CD4-positive, alpha-beta T cell treated with Interleukin-15 for 1 hour (primary cell): Measurements from ENCODE around the gene ATXN7.

Source experiments
- DNase-seq: peaks from one replicate; pipeline ENCODE4 v3.0.0-alpha.2; 2020

Gene ATXN7, protein sequence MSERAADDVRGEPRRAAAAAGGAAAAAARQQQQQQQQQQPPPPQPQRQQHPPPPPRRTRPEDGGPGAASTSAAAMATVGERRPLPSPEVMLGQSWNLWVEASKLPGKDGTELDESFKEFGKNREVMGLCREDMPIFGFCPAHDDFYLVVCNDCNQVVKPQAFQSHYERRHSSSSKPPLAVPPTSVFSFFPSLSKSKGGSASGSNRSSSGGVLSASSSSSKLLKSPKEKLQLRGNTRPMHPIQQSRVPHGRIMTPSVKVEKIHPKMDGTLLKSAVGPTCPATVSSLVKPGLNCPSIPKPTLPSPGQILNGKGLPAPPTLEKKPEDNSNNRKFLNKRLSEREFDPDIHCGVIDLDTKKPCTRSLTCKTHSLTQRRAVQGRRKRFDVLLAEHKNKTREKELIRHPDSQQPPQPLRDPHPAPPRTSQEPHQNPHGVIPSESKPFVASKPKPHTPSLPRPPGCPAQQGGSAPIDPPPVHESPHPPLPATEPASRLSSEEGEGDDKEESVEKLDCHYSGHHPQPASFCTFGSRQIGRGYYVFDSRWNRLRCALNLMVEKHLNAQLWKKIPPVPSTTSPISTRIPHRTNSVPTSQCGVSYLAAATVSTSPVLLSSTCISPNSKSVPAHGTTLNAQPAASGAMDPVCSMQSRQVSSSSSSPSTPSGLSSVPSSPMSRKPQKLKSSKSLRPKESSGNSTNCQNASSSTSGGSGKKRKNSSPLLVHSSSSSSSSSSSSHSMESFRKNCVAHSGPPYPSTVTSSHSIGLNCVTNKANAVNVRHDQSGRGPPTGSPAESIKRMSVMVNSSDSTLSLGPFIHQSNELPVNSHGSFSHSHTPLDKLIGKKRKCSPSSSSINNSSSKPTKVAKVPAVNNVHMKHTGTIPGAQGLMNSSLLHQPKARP

DNA sequence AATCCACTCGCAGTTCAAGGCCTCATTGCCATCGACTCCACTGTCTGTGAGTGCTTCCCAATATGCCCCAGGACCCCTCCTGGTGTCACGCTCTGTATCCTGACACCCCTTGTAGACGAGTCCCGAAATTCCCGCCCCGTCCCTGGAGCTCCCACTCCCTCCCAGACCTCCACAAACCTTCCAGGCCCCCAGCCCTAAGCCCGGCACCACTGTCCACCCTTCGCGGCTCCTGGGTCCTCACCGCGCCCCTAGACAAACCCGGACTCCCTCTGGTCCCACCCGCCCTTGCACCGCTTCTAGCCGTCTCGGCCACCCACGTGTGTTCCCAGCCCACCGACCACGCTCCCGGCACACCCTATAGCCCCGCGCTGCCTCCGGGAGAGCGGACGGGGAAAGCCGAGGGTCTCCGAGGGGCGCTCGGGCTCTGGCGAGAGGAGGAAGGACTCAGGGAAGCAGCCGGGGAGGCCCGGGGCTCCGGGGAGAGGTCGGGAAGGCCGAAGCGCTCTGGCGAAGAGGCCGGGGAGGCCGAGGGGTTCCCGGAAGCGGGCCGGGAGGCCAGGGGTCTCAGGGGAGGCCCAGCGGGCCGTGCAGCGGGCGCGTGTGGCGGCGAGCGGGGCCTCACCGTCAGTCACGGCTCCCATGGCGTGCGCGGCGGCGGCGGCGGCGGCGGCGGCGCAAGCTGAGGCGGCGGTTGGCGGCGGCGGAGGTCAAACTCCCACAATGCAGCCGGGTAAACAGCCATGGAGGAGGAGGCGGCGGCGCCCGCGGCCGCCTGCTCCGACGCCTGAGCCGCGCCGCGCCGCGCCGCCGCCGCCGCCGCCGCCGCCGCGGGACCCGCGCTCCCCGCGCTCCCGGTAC, at the start of gene ATXN7, which contains the start of gene THOC7:
ATXN7 (plus strand) TSS at position 718 of the 858 bp plus-strand sequence. CDS start 48,732 bp downstream, outside the sequence.
THOC7 (minus strand) TSS at position 656 of the 858 bp plus-strand sequence; CDS start at position 641, 15 bp downstream.
- peak; percentile 72 for DNase-seq

- no peak for DNase-seq
These were observed 49.4 kb upstream of the ATXN7 start for GRCh38 chr3:63814237-63814636.

DNA sequence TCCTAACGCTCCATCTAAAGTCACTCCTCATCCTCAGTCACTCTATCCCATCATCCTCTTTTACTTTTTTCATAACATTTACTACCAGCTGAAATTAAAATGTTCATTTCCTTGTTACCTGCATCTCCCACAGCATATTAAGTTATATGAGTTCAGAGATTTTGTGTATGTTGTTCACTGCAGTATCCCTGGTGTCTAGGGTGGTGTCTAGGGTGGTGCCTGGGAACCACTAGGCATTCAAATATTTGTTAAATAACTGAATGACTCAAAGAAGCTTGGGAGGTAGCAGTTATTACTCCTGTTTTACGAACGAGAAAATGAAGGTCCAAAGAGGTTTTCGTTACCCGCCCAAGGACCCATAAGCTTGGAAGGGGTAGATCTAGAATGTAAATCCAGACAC, 46.4 kb upstream of the ATXN7 start:
- no peak for DNase-seq

DNA sequence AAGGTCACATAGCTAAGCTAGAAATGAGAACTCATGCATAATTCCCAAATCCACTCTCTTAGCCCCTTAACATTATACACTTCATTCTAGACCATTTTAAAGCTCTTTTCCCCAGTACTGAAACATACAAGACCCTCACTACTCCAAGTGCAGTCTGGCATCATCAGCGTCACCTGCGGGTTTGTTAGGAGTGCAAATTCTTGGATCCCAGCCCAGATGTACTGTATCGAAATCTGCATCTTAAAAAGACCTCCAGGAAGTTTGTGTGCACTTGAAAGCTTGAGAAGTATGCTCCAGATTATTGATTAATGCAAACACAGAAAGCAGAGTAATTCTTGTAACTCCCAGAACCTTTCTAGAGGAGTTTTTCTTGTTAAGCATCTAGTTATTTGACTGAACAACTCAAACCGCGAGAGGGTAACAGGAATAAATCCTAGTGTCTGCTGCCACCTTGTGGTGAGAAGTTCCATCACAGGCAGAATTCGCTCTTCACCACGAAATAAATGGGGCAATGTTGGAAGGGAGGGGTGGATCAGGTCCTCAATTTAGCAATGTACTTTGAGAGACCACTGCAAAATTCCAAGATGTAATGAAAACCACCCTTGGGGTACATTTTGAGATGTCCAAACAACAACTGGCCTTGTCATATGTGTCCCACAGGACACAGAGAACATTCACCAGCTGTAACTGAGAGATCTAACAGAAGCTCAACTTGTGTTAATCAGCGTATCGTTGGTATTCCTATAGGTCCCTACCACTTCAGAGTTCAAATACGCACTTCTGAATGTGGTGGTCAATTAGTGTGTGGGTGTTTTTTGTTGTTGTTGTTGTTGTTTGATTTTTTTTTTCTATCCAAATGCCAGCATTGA, 45.2 kb upstream of the ATXN7 start:
- DNase-seq, result peak; percentile 41

- no peak for DNase-seq
These were observed 44.6 kb upstream of the ATXN7 start, which contains the start of gene C3orf49 for GRCh38 chr3:63819151-63819398. TSS of gene C3orf49 (plus strand) at chr3:63819299. CDS start at chr3:63819472, 173 bp downstream.

- DNase-seq, result no peak
These were observed 39.4 kb upstream of the ATXN7 start for GRCh38 chr3:63824309-63824708.

GRCh38 chr3:63830526-63830925, 33.1 kb upstream of the ATXN7 start:
- no peak for DNase-seq

GRCh38 chr3:63832395-63832794, 31.3 kb upstream of the ATXN7 start:
- DNase-seq, result no peak

DNA sequence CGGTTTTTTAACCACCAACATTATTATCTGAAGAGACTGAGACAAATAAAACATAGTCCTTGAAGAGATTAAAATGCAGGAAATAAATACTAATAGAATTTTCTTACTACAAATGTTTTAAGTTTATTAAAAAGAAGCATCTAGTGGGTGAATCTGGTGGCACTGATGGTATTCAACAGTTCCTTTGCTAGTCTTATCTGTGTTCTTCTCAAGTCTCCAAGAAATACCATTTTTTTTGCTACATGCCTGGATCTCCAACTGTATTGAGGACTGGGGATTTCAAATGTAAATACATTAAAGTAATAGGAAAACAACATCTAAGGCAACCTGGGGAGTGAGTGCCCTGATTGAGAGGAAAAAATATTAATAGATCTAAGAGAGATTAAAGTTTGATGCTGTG, 22.0 kb upstream of the ATXN7 start:
- DNase-seq, result no peak

DNA sequence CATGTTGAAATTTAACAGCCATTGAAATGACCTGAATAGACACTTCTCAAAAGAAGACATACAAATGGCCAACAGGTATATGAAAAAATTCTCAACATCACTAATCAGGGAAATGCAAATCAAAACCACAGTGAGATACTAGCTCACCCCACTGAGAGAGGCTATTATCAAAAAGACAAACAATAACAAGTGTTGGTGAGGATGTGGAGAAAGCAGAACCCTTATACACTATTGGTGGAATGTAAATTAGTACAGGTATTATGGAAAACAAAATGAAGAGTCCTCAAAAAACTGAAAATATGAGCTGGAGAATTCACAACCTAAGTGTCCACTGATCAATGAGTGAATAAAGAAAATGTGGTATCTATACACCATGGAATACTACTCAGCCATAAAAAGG, 21.5 kb upstream of the ATXN7 start:
- DNase-seq, result no peak

DNA sequence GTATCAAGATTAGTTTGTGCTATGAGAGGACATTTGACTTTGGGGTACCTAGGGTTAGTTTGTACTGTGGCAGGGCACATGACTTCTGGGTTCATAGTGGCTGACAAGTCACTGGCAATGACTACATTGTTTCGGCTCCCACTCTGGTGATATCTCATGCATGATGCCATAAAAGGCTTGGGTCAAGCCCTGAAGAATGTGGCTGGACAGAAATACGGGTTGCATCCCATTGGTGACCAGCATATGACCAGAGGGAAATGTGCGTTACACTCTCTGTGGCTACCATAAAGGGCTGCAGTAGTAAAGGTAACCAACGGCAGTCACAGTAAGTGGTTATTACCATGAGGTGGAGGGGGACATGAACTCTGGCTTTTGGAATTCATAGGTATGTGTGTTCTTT, 18.5 kb upstream of the ATXN7 start:
- DNase-seq, result no peak

DNA sequence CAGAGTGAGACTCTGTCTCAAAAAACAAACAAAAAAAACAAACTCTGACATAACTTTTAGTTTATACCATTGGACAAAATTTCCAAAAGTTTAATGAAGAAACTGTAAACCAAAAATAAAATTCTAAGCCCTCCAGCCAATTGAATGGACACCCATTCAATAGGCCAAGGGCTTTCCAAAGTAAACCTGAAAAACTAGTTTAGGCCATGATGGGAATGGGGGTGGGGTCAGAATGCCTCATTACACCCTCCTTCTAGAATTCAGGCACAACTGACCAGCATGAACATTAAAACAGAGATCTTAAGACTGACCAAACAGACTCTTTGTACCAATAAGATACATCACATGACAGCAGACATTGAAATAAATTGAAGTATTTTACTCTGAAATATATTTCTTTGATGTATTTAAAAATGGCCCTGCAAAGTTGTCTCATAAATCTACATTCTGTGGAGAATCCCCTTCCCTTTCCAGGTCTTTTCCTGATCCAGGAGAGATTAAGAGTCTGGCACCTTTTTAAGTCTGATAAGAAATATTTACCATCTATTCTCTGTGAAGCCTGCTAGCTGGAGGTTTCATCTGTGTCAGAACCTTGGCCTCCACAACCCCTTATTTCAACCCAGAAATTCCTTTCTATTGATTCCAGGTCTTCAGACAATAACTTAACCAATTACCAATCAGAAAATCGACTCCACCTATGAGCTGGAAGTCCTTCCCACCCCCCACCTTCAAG, 15.8 kb upstream of the ATXN7 start:
- DNase-seq, result no peak

GRCh38 chr3:63849175-63849574, 14.5 kb upstream of the ATXN7 start:
- no peak for DNase-seq

GRCh38 chr3:63851287-63851686, 12.4 kb upstream of the ATXN7 start:
- no peak for DNase-seq

- DNase-seq, result no peak
These were observed 10.6 kb upstream of the ATXN7 start for GRCh38 chr3:63853106-63853505.

DNA sequence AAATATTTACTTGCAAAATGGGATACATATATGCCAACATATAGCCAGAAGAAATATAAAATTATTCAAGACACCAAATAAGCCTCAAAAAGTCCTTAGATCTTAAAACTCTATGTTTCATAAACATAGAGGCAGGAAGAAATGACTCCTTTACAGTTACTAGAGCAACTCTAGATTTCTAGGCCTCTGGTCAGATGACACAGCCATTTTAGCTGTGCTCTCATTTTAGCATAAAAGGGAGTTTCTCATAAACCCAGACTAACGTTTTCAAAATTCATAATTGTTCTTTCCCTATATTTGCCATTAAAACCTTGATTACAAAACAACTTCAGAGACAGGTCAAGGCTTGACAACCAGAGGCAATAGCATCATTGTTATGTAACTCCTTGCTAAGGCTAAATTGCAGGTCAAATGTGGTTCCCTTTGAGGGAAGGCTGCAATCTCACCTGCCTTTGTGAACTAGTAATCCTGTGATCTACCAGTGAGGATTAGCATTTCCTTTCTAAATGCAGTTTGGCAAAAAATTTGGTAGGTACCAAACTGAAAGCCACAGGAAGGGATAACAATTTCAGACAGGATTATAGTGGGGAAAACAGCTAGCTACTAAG, 8.2 kb upstream of the ATXN7 start:
- no peak for DNase-seq

GRCh38 chr3:63857311-63857710, 6.4 kb upstream of the ATXN7 start:
- DNase-seq, result no peak

DNA sequence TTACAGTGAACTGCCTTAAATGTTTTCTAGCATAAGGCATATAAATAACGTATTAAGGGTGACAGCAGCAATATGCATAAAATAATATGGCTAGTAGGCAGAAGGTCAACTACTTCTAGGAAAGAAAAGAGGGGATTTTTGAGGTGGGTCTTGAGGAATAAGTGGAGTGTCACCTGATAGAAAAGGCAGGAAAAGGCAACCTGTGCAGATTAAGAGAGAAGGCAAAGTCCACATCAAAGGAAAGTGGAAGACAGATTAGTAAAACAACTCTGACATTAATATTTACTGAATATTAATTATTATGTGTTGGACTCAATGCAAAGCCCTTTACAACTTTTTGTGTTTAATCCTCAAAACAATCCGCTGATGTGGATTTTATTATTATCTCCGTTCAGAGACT, 2.9 kb upstream of the ATXN7 start:
- no peak for DNase-seq

- DNase-seq, result no peak
These were observed 2.4 kb upstream of the ATXN7 start for GRCh38 chr3:63861306-63861705.

DNA sequence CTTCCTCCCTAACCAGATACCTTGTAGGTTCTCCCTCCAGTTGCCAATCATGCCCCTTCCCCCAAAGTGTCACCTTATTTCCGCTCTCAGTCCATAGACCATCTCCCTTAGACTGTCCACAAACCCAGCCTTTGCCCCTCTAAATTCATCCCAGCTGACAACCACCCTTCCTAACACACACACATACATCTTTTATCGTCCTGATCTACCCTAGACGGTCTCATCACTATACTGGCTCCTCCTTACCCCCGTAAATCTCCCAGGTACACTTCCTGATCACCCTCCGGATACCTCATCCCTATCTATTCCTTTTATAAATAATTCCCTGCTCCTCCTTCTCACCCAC, 890 bp upstream of the ATXN7 start:
- no peak for DNase-seq
